Measurements from ENCODE around the gene PRKCZ. TPM values are rescaled to one million over a fixed set of nuclear protein-coding genes. Genes with fewer than 3 reads are reported as not detected.
"Not testable (repeated sequence)": the region's sequence is repeated elsewhere in the genome, so short reads cannot be mapped to it uniquely, and the experiment has no call there.

Gene PRKCZ
- polyA plus RNA-seq, 10 donors: 3.7 to 9.1 (median 6.5) TPM

GRCh38 chr1:2084306-2084705 lies 34.1 kb downstream of the PRKCZ start:
- no peak for DNase-seq

DNA sequence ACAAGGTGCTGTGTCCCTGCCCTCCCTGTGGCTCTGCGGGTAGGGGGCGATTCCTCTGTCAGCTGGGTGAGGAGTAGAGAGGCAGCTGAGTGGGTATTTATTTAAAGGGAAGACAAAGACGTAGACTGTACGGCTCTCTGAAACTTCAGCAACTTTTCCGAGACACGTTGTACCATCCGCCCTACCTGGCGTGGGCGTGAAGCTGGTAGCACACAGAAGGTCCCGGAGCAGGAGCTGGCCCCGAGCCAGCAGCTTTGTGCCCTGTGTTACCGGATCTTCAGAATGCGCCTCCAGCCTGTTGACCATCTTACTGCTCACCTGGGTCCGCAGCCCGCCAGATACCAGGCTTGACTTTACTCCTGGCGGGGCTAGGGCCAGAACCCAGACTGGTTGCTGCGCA lies 34.9 kb downstream of the PRKCZ start:
- DNase-seq: no peak

- DNase-seq: no peak
Measured at GRCh38 chr1:2086446-2087078, 36.4 kb downstream of the PRKCZ start.

DNA sequence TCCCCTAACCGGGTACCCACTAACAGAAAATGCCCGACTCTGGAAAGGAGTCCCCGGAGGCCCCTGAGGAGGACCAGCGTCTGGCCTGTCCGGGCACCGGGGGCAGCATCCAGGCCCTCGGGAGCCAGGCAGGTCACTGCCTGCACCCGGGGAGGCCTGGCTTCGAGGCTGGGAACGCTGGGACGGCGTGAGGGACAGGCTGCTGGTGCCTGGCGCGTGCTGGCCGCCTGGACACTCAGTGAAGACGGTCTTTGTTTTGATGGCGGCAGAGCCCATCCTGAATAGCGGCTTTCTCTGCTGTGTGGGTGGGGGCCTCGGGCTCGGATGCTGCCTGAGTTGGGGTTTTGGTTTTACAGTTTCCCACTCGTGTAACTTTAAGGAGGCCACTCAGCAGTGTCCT lies 37.6 kb downstream of the PRKCZ start:
- no peak for DNase-seq

DNA sequence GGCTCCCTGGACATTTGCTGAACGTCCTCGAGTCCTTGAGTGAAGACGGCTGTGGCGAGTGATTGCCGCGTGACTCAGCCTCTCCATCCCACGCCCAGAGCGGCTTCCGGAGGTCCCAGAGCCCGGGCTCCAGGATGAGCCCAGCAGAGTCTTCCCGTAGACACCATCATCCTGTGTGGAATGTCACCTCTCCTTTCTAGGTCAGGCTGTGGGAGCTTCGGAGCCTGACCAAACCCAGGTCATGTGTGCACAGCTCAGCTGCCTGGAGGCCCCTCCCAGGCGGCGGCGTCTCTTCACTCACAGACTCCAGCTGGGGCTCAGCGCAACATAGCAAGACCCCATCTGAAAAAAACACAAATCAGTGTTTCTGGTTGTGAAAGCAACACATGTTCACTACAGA lies 38.2 kb downstream of the PRKCZ start:
- DNase-seq: peak in 2 of 3 donors; percentile 37 to 44

DNA sequence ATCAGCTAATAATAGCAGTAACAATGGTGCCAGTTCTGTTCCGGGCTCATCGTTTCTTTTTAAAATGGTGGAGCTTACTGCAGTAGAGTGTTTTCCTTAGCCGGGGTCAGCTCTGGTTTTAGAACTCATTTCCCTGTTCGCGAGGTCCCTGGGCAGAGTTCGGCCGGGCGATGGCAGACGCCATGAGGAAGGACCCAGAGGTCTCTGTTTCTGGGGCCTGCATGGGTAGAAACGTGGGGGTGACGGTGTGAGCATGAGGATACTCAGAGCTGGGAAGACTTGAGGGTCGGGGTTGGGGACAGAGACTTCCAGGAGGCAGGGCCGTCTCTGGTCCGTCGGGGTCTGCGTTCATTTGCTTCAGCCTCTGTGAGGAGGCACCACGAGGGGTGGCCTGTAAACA lies 38.8 kb downstream of the PRKCZ start:
- DNase-seq: no peak

GRCh38 chr1:2090216-2090890 lies 40.1 kb downstream of the PRKCZ start:
- no peak for DNase-seq

DNA sequence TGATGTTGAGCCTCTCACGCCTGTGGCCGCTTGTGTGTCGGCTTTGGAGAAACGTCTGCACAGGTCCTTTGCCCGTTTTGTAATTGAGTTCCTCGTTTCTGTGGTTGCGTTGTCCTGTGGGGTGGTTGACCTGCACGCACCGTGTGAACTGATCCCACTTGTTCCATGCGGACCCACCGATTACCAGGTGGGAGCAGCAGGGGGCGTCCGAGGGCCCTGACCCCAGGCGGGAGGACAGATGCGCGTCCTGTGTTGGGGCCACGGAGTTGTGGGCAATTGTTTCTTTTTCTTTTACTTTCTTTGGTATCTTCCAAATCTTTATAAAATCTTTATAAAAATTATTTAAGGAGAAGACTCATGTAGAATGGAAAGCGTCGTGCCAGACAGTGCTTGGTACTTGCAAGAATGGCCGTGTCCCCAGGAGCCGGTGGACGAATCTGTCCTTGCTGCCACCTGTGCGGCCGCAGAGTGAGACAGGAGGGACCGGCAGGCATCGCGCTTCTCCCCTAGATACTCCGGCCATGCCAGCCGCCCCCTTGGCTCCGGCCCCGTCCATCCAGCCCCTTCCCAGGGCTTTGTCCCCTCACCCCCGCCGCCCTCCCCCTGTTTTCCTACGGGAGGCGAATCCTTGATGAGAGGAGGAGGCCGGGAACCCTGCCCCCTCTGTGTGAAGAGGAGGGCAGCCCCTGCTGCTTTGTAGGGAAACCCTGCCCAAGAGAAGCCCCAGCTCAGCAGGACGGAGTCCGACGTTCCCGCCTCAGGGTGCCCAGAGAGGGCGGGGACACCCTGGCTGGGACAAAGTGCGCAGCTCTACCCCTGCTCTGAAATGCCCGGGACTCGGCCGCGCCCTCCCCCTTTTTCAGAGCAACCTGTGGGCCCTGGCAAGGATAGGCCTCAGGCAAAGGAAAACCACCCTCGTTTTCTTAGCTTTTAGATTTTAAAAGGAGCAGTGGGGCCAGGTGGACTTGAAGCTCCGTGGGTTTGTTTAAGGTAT lies 41.7 kb downstream of the PRKCZ start:
- peak in 2 of 3 donors; percentile 25 to 37 for DNase-seq

DNA sequence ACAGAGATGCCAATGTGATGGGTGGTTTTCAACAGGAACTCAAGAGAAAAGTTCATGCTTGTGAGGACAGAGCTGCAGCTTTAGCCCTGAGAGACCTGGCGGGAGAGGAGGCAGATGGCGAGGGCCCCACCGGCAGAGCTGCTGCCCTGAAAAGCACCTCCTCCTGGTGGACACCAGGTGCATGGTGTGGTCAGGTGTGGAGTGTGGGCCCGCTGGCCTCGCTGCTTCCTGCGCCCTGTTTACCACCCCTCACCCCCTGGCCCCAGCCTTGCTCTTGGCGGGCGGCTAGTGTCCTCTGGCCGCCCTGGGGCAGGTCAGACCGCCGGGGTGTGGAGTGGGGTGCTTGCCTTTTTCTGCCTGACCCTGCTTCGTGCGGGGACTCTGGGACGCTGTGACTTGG lies 42.8 kb downstream of the PRKCZ start:
- DNase-seq: no peak

DNA sequence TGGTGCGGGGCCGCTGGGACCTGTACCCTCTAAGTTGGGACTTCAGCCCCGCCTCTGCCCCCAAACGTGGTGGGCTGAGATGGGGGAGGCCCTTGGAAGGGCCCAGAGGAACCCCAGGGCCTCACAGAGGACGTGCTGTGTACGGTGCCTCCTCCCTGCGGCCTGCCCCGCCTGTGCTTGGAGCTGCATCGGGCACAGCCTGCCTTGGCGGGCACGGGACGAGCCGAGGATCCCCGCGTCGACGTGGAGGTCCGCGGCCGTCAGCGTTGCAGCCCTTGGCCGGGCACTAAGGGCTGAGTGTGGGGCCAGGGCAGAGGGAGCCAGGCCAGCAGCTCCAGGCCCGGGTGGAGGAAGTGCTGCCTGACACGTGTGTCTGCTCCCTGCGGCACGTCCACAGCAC lies 43.4 kb downstream of the PRKCZ start:
- DNase-seq: no peak

- DNase-seq: not testable (repeated sequence)
Measured at GRCh38 chr1:2094269-2095158, 44.3 kb downstream of the PRKCZ start.

- no peak for DNase-seq
Measured at GRCh38 chr1:2095394-2095793, 45.2 kb downstream of the PRKCZ start.

DNA sequence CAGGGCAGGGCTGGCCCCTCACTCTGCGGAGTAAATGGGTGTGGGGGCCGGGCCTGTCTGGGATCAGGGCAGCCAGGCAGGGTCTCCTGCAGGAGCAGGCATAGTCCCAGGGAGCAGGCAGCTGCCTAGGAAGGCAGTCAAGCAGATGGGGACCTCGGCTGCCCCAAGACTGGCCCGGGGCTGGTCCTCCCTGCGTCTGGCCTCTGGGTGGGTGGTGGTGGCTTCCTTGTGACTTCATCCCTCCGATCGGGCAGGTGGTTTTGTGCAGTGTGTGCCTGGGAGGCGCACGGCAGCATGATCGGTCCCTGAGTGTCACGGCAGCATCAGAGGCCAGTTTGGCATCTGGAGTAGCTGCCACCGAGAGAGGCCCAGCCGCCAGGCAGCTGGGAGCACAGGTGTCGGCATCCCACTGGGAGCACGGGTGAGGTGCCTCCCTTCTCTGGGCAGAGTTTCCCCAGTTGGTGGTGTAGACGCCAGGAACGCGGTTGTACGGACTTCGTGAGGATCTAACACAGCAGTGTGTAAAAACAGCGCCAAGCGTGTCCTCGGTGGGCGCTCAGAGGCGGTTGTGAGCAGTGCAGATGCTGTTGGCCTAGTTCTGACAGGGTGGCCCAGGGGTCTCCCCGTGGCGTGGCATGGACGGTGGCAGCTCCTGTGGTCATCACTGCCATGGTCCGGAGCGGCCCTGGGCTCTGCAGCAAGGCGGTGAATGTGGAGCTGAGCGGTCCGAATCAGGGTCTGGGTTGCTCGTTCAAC lies 45.9 kb downstream of the PRKCZ start:
- no peak for DNase-seq

DNA sequence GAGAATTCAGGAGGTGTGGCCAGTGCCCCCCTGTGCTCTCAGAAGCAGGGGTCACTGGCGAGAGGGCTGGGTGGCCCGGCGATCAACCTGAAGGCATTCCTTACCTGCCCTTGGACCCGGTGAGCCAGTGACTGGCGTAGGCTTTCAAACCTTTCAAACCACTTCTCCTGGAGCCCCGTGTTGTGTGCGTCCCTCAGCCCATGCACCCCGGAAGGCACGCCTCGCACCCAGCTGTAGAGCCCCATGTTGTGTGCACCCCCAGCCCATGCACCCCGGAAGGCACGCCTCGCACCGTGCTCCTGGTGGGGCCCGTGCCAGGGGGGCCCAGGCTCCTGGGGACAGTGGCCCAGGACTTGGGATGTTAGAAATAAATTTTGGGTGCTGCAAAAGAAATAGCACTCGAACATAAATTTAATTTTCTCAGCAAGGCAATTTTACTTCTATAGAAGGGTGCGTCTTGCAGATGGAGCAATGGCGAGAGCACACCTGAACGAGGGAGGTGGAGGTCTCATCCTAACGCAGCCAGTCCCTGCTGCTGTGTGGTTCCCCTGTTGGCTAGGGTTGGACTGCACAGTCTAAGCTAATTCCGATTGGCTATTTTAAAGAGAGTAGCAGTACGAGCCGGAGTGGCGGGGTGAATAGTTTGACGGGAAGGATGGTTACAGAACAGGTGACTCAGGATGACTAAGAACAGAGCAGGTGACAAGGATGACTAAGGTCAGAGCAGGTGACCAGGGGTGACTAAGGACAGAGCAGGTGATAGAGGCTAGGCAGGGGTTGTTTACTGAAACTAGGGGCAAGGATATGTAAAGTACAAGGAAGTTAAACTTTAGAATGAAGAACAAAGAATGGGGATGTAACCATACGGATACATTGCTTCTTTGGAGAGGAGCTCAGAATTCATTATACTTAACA lies 47.4 kb downstream of the PRKCZ start:
- DNase-seq: no peak

GRCh38 chr1:2098301-2098698 lies 48.1 kb downstream of the PRKCZ start:
- DNase-seq: no peak

DNA sequence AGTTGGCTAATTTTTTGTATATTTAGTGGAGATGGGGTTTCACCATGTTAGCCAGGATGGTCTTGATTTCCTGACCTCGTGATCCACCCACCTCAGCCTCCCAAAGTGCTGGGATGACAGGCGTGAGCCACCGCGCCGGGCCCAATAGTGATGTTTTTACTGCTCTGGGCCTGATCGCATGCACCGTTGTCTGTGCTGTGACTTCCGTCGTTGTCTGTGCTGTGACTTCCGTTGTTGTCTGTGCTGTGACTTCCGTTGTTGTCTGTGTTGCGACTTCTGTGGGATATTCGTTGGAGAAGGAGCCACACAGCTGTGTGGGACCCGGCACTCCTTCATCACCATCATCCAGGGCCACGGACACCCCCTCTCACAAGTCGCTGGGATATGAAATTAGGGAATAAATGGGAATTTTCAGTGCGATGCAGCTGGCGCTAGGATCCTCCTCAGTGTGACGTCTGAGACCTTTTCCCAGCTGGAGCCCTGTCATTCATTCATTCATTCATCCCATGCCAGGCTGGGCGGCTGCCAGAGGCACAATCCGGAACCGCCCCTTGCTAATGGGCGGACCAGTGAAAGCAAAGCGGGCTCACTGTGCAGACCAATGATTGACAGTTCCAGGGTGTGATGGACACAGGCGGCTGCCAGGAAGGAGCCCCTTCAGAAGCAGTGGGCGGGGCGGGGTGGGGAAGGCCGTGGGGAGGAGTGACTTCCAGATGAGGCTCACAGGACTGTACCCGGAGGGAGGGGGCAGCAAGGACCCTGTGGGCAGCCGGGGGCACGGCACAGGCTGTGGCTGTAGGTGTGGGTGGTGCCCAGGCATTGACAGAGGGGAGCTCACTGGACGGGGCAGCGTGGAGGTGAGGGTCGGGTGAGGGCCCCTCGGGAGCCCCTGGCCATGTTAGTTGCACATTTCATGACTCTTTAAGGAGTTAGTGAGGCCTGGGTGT lies 48.9 kb downstream of the PRKCZ start:
- peak in 2 of 3 donors; percentile 18 to 40 for DNase-seq

DNA sequence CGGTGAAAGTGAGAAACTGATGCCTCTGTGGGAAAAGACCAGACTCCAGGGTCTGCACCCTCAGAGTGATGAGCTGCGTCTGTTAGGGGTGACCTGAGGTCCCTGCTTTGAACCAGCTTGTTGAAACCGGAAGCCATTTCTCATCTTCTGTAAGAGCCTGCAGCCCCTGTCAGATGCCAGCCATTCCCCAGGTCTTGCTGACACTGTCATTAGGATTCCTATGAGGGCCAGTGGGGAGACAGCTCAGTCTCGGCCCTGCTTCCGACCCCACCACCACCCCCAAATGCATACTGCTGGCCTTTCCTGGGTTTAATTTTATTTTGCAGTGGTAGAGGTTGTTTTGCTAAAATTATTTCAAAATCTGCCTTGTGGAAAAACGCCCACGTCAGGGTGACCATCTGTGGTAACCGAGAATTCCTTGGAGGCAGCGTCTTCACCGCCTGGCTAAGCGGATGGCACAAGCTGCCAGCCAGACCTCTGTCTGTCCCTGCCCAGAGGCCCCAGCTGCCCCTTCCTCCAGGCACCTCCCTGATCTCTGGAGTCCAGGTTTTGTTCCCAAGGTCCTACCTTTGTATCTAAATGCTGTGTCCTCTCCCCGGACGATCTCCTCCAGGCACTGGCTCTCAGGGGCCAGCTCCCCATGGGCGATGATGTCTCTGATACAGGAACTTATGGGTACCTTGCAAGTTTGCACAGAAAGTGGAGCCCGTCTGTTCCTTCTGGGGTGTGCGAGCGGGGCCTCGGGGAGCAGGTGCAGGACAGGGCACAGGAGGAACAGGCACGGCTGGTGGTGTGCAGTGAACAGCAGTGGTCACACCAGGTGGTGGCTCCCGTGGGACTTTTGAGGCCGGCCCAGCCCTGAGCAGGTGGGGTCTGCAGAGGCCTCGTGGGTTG lies 49.9 kb downstream of the PRKCZ start:
- no peak for DNase-seq
